Colonic mucosa (tissue), 4 donors: ENCODE data around the gene ZNF385B. TPM values are rescaled to one million over a fixed set of nuclear protein-coding genes. Genes with fewer than 3 reads are reported as not detected.

ENCODE experiments used
- DNase-seq: peaks from one replicate; pipeline ENCODE4 v3.0.0-alpha.2; 2020
- H3K27ac ChIP-seq: fragments of 200-600 bp; one replicate; pipeline ENCODE4 v1.8.0; 2021
- H3K27me3 ChIP-seq: fragments of 200-600 bp; one replicate; pipeline ENCODE4 v1.8.0; 2021
- H3K36me3 ChIP-seq: fragments of 200-600 bp; one replicate; pipeline ENCODE4 v1.8.0; 2021
- H3K4me1 ChIP-seq: fragments of 200-600 bp; one replicate; pipeline ENCODE4 v1.8.0; 2021; ENCODE audit warnings: mild to moderate bottlenecking
- H3K4me3 ChIP-seq: fragments of 200-600 bp; one replicate; pipeline ENCODE4 v1.8.0; 2021
- H3K9ac ChIP-seq, 2 donors: one replicate each; pipeline ENCODE4 v1.7.0; 2013; ENCODE audit warnings: control low read depth in 2 of 2, low read depth in 2 of 2, low read length in 2 of 2
- H3K9me3 ChIP-seq: fragments of 200-600 bp; one replicate; pipeline ENCODE4 v1.8.0; 2021
- CTCF ChIP-seq: fragments of 200-600 bp; IDR thresholded peaks from one replicate; pipeline ENCODE4 v1.8.0; 2022; ENCODE audit warnings: antibody characterized with exemption, mild to moderate bottlenecking
- intact Hi-C: fragments of 100-400 bp; cut with DNase I; formaldehyde crosslinking; loops from one replicate; pipeline ENCODE4 v1.14.1; 2022
- total RNA-seq, 2 donors: library from RNA; stranded (reverse); fragmentation: NEBNext Ultra II Directional in 1 of 2; extraction: Animal tissue kit (Norgen Biotek cat#: 25700) in 1 of 2; gene quantifications; one replicate each; pipeline ENCODE4 v1.2.1, GENCODE V29; 2021
- donor health status: healthy.
- donor health status: DM: no; HTN: no; CAD: no.
- donor health status: DM: no; HTN: no; CAD: no.

The ZNF385B gene
- total RNA-seq, 2 donors from 2014 or later, result 0.10 to 0.69 TPM

DNA sequence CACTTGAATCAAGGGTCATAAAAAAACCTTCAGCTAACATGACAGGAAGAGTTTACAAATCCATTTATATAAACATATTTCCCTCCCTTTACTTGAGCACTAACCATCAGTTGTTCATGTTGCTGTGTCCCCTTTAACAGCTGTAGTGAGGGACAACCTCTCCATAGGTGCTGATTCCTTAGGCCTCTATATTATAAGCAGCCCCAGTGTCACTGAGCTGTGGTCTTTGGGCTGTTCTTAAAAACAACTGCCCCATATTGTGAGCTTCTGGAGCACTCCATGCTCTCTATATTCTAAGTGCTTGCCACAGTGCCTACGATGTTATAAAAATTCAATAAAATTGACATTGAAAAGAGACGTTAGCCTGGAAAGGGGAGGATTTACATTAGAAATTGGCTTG, 175.3 kb downstream of the ZNF385B start:
- Histone ChIP-seq H3K27ac (no peak overlapping the region), H3K9ac (no peak overlapping the region), H3K4me3 (no peak overlapping the region), H3K27me3 (no peaks in the 10 kb centered on the region), H3K9me3 (no peaks in the 10 kb centered on the region), H3K36me3 (no peaks in the 10 kb centered on the region), H3K4me1 (no peaks in the 10 kb centered on the region)
- intact Hi-C loops, result no loop called here
- DNase-seq, result no peak
- TF ChIP-seq CTCF, result no peak

- H3K9ac ChIP-seq, result no peak overlapping the region
- H3K9me3 ChIP-seq, result no peaks in the 10 kb centered on the region
- H3K4me3 ChIP-seq, result no peak overlapping the region
- no peak for DNase-seq
- intact Hi-C loops, result no loop called here
- no peaks in the 10 kb centered on the region for H3K4me1 ChIP-seq
- H3K27ac ChIP-seq, result no peak overlapping the region
- H3K36me3 ChIP-seq, result no peaks in the 10 kb centered on the region
- no peak for TF ChIP-seq CTCF
- no peaks in the 10 kb centered on the region for H3K27me3 ChIP-seq
Observed at GRCh38 chr2:179685146-179685545, 176.3 kb downstream of the ZNF385B start.

GRCh38 chr2:179682756-179683155, 178.7 kb downstream of the ZNF385B start:
- intact Hi-C loops, result no loop called here
- Histone ChIP-seq H3K36me3 (no peaks in the 10 kb centered on the region), H3K4me3 (no peak overlapping the region), H3K27me3 (no peaks in the 10 kb centered on the region), H3K9ac (no peak overlapping the region), H3K9me3 (no peaks in the 10 kb centered on the region), H3K27ac (no peak overlapping the region), H3K4me1 (no peaks in the 10 kb centered on the region)
- no peak for TF ChIP-seq CTCF
- DNase-seq, result no peak

- no peaks in the 10 kb centered on the region for H3K27me3 ChIP-seq
- no peak overlapping the region for H3K4me3 ChIP-seq
- H3K9me3 ChIP-seq, result no peaks in the 10 kb centered on the region
- no peaks in the 10 kb centered on the region for H3K4me1 ChIP-seq
- no peak for TF ChIP-seq CTCF
- no peak overlapping the region for H3K9ac ChIP-seq
- DNase-seq, result no peak
- intact Hi-C loops, result no loop called here
- H3K36me3 ChIP-seq, result no peaks in the 10 kb centered on the region
- H3K27ac ChIP-seq, result no peak overlapping the region
Observed at GRCh38 chr2:179677746-179678505, 183.5 kb downstream of the ZNF385B start.

DNA sequence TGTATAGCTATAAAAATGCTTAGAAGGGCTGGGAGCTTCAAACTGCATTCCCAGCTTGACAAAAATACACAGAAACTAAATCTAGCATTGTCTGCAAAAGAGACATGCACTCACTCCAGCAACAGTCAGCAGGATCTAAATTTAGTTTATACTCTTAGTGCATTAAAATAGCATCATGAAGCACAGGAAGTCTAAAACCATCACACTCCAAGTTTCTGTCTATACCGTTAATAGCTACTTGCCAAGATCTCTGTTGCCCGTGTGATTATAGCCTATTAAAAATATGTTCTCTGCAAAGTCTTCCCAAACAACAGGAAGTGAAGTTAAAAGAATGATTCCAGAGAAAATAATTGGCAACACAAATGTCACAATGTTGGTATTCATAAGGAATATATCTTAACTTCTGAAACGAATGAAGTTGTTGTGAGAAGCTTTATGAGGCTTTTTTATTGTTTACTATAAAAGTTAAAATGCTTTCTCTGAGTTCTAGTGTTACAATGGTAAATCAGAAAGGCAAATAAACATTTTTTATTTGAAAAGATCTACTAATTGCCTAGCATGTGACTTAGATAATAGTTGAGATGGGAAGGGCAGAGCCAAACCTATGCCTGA, 184.2 kb downstream of the ZNF385B start:
- no peak for DNase-seq
- no peaks in the 10 kb centered on the region for H3K4me1 ChIP-seq
- no peaks in the 10 kb centered on the region for H3K27me3 ChIP-seq
- H3K9ac ChIP-seq, result no peak overlapping the region
- no peaks in the 10 kb centered on the region for H3K9me3 ChIP-seq
- no peak for TF ChIP-seq CTCF
- H3K4me3 ChIP-seq, result no peak overlapping the region
- H3K27ac ChIP-seq, result no peak overlapping the region
- no peaks in the 10 kb centered on the region for H3K36me3 ChIP-seq
- intact Hi-C loops, result no loop called here
